ENCODE measurements around the gene PTPRT.

Gene PTPRT

DNA sequence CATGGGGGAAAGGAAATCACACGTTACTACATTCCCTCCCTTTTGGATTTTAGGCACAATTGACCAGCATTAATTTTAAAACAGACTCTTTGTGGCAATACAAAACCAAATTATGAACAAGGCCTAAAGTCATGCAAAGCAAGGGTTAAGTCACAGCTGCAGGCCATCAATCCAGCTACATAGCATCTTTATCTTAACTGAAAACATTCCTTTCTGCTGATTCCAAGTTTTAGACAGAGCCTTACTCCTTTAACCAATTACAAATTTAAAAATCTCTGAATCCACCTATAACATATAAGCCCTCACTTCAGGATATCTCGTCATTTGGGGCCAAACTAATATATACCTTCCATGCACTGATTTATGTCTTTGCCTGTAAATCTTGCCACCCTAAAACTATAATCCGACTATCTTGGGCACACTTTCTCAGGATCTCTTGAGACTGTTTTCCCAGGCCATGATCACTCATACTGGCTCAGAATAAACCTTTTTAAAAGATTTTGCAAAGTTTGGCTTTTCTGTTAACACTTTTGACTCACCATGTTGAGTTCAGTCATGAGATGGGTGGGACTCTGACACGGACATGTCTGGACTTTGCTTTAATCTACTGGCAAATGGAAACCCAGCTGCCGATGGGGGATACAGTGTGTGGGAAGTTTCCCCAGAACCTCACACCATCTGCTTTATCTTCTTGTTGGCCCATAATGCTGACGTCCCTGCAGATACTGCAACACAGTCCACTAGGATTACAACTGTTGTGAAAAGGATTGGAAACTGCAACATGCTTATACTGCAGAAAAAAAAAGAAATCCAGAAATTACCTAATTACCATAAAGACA, 757.0 kb downstream of the PTPRT start:
- DNase-seq: no peak

DNA sequence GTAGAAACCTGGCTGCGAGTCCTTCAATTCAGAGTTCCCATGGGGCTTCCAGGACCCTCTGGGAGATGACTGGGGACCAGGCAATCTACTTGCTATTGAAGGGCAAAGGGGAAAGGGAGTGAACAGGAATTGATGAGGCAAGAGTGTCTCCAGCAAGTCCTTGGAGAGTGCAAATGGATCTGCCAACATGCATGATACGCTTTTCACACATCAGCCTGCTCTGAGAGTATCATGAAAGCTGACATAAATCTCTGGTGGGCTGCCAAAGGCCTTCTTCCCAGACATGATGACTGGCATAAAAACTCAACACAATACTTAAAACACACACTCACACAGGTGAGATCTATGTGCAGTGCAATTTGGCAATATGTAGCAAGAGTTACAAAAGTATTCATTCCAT, 759.1 kb downstream of the PTPRT start:
- DNase-seq: no peak

DNA sequence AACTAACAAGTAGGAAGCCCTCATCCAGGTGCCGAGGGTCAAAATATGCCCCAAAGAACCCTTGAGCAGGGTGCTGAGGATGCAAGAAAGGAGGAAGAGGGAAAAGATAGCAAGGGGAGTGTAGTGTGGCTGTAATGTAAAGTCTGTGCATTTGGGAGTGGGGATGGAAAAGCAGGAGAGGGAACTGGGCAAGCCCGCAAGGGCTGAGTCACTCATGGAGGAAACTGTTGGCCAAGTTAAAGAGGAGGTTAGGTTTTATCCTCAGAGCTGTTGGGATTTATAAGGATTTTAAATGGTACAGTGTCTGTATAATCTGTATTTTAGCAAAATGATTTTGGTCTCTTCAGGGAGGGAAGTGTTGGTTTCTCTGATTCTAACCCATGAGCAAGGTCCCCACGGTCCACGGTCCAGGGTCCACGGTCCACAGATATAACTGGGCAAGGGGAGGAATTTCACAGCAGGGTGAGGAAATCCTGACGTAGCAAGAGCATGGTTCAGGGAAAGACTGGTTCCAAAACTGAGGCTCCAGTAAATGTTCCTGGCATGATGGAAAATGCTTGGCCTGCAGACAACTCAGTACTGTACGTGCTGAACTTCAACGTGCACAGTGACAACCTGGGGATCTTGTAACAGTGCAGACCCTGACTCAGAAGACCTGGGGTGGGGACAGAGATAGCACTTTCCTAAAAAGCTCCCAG, 759.8 kb downstream of the PTPRT start:
- DNase-seq: no peak

DNA sequence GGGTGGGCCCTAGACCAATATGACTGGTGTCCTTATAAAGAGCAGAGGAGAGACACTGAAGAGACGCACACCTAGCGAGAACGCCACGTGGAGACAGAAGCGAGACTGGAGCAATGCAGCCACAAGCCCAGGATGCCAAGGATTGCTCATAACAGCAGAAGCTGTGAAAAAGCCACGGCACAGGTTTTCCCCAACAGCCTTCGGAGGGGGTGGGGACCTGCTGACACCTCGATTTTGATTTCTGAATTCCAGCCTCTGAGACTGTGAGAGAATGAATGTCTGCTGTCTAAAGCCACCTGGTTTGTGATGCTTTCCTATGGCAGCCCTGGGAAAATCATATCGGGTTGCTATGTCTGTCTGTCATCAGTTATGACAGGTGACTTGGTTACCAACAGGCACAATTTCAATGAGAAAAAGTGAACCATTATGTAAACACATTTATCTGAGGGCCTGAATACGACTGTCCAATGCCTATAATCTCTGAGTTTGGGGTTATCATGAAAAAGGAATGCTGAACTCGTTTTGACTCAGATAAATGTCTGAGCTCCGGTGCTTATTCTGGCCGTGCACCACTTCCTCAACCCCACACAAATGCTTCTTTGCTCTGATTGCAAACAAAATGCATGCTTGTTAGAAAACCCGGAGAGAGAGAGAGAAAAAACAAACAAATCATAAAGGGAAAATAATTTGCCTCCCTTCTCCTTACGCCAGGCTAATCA, 769.7 kb downstream of the PTPRT start:
- DNase-seq: no peak

DNA sequence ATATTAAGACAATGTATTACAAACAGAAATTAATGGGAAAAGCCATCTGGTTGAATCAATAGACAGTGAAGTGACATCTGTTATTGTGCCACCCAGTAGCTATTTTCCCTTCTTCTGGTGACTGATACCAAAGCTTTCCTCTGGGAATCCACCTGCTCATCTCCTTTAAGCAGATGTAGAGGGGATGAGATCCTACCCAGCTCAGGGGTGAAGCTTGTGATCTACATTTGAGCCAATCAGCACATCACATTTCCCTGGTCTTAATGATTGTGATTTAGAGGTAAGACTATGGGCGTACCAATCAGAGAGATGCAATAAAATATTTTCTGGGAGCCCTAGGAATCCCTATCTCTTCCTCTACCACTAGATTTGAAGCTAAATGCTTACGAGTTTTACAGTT, 782.9 kb downstream of the PTPRT start:
- DNase-seq: no peak

- no peak for DNase-seq
Observed at GRCh38 chr20:42402455-42402854, 787.3 kb downstream of the PTPRT start.

DNA sequence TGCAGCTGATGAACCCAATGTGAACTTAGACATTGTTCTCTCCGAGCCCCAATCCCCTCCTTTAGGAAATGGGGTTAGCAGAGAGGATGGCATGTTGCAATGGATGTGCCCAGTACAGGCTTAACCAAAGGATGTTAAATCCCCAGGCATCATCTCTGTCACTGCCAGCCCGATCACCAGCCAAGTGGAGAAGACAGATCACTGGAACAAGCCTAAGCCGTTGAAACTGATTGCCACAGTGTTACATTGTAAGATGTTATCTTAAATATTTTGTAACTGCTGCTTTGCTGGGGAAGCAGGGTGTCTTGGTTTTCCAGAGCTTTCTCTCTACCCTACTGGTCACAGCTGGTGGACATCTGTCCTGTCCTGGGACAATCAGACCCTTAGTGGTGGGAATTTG, 788.1 kb downstream of the PTPRT start:
- no peak for DNase-seq

- DNase-seq: no peak
Observed at GRCh38 chr20:42399802-42400201, 789.9 kb downstream of the PTPRT start.

- no peak for DNase-seq
Observed at GRCh38 chr20:42392442-42392841, 797.3 kb downstream of the PTPRT start.

DNA sequence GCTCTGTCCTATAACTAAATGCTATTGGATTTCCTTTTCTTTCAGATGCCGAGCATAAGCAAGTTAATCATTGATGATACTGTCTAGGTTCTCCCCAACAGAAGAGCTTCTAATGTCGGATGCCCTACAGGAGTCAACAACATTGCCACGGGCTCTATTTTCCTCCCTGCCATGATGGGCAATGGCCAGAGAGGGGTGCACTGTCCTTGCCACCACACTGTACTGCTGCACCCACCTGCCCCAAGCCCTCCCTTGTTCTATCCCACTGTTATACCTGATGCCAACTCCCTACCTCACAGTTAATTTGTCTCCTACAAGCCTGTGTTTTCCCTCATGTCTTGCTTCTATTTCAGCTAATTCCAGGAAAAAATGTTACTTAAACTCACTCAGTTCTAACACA, 797.9 kb downstream of the PTPRT start:
- DNase-seq: no peak

- DNase-seq: no peak
Observed at GRCh38 chr20:42380287-42380686, 809.4 kb downstream of the PTPRT start.

GRCh38 chr20:42379385-42379784, 810.3 kb downstream of the PTPRT start:
- DNase-seq: no peak

DNA sequence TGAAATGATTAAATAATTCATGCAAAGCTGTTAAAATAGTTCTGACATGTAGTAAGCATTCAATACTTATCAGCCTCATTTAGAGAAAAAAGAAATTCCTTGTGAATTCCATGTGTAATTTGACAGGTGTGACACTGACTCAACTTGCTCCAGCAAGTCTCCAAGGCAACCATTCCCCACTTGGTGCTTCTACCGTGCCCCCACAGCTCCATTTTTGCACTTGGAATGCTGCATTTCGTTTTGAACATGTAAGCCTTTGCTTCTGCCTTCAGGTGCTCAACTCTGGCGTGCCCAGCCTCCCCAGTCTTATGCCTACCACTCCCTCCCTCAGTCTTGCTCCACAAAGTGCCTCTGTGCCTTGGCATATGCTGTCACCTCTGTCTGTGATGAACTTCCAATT, 810.9 kb downstream of the PTPRT start:
- DNase-seq: no peak

GRCh38 chr20:42376131-42376530, 813.6 kb downstream of the PTPRT start:
- DNase-seq: no peak

GRCh38 chr20:42373049-42373448, 816.7 kb downstream of the PTPRT start:
- DNase-seq: no peak

- DNase-seq: no peak
Observed at GRCh38 chr20:42370075-42370474, 819.6 kb downstream of the PTPRT start.

GRCh38 chr20:42368910-42369309, 820.8 kb downstream of the PTPRT start:
- no peak for DNase-seq

DNA sequence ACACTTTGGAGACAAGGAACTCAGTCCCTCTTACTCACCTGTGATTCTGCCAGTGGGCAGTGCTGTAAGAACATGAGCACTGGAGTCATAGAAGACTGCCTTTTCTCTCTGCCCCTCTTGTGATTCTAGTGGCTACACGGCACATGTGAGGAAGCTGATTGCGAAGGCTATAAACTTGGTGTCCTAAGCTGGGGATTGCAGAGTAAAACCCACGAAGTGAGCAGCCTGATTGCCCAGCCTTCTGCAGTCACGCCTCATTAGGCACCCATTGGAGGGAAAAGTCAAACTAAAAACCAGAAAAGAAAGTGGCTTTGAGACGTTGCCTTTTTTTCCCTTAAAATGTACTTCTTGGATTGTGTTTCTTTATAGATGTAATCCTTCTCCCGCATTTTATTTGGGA, 823.1 kb downstream of the PTPRT start:
- no peak for DNase-seq

DNA sequence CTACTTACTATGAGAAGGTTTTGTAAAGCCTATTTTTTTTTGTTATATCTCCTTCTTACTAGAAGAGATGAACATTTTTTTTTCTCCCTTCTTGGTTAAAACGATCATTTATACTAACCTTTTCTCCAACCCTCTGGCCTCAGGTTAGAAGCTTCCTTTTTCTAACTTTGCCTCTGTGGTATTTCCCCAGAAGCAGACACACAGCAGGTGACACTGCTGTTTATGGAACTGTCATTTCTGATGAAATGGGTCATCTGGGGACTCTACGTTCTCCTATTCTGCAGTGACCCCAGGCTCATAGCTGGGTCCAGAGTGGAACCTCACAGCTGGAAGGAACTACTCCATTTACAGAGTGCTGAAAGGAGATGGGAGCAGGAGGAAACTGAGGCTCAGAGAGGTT, 825.3 kb downstream of the PTPRT start:
- no peak for DNase-seq

DNA sequence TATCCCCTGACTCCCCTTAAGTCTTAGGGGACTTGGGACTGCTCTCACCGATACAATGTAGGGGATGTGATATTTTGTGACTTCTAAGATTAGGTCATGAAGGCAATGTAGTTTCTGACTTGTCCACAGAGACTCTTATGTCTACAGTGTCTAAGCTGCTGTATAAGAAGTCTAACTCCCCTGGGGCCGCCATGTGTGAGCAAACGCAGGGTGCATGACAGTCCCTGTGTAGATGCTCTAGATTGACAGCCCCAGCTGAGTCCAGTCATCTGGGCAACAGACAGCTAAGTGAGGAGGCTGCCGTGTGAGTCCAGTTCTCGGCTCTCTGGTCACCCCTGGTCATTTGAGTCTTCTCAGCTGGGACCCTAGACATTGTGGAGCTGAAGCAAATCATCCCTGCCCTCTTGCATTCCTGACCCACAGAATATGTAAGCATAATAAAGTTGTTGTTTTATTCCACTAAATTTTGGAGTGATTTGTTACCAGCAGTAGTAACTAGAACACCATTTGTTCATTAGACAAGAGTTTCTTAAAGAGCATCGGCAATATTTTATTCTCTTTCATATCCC, 828.2 kb downstream of the PTPRT start:
- no peak for DNase-seq

- no peak for DNase-seq
Observed at GRCh38 chr20:42360621-42361020, 829.1 kb downstream of the PTPRT start.

DNA sequence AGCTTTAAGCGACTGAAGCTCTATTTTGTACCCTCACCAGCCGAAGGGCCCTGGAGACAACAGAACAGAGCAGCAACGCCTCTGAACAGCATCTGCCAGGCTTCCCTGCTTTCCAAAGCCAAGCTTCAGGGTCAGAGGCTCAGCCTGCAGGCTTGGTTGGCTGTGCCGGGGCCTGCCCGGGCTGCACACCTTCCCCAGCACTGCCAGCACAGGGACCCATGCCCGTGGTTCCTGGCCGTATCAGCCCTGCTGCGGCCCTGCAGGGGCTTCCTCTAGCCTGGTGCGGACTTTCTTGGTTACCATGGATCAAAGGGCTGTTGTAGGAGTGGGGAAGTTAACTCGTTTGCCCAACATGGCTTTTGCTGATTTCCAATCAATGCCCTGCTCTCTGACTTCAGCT, 830.1 kb downstream of the PTPRT start:
- no peak for DNase-seq

DNA sequence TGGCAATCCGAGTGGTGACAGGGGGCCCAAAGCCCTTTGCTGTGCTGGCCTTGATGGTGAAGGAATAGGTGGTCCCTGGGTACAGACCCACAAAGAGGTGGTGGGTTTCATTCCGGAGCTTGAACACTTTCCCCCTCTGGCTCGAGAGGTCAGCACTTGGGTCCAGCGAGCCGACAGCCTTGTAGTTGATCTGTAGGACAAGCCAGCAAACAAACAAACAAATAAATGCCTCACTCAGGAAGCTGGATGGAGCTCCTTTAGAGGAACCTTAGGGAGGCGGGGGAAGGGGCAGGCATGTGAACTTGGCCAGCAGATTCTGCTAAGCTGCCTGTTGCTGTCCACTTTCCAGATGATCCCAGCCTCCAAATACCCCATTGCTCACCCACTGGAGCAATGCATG, 837.6 kb downstream of the PTPRT start:
- no peak for DNase-seq

- no peak for DNase-seq
Observed at GRCh38 chr20:42350521-42350920, 839.2 kb downstream of the PTPRT start.
